GM12892 (cell line): ENCODE results near the gene CAMTA2.

Experiments
- POLR2A ChIP-seq: IDR thresholded peaks from 2 replicates; pipeline ENCODE4 v1.6.1; 2011; ENCODE audit warnings: low read depth, low read length, control low read depth
- POLR2AphosphoS5 ChIP-seq: IDR thresholded peaks from 2 replicates; pipeline ENCODE4 v1.6.1; 2011; ENCODE audit warnings: low read depth, low read length, control low read depth
- TAF1 ChIP-seq: IDR thresholded peaks from 2 replicates; pipeline ENCODE4 v1.6.1; 2011; ENCODE audit warnings: low read depth, mild to moderate bottlenecking, control low read depth, low read length, borderline replicate concordance

DNA sequence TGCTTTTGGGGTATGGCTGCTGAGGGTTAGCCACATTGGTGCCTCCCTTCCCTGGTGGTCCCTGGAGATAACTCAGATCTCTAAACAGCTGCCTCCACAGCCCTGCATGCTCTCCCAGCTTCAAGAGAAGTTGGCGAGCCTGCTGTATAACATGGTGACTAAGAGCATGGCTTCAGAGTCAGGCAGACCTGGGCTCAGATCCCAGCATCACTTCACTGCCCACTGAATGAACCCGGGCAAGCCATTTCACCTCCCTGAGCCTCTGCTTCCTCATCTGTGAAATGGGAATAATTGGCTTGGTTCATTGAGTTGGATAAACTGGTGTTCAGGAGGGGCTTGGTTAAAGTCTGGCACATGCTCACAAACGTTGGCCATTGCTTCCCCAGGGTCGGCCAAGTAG is 26.9 kb upstream of the CAMTA2 start:
- no peak for TF ChIP-seq POLR2A
- TF ChIP-seq TAF1: no peak
- no peak for TF ChIP-seq POLR2AphosphoS5
